IMR-90 (cell line): Measurements from ENCODE around the gene SSBP3. TPM values are rescaled to one million over a fixed set of nuclear protein-coding genes. Genes with fewer than 3 reads are reported as not detected.

Experiments used
- ATAC-seq: fragments of 200-7000 bp; cut with Tn5 transposase; 2 replicates; pipeline ENCODE4 v1.9.1; 2020; ENCODE audit warnings: low read depth, mild to moderate bottlenecking, moderate library complexity
- BruUV-seq: library from RNA; stranded (reverse); fragments of 400-500 nt; replicated peaks from 2 replicates; lab custom pipeline; 2021; lab: Mats Ljungman, UMichigan
- CTCF ChIA-PET: fragments of 300-600 bp; formaldehyde crosslinking; extraction: SDS; loops from one replicate; lab custom pipeline; 2021; ENCODE audit warnings: antibody characterized with exemption; lab: Yijun Ruan, JAX
- POLR2A ChIA-PET: fragments of 300-600 bp; sonication (Branson Sonifier 250); formaldehyde crosslinking; loops from one replicate; lab custom pipeline; 2022; ENCODE audit warnings: antibody characterized with exemption; ENCODE audit not compliant: unreplicated experiment; lab: Charles Lee
- DNase-seq: peaks from one replicate; pipeline ENCODE4 v3.0.0; 2013
- H2AFZ ChIP-seq: replicated peaks from 2 replicates; pipeline ENCODE3; 2013; ENCODE audit warnings: low read length, mild to moderate bottlenecking; ENCODE audit not compliant: poor library complexity
- H2AK5ac ChIP-seq: 2 replicates; pipeline ENCODE4 v1.6.1; 2013; ENCODE audit warnings: low read depth, low read length, inconsistent platforms
- H2AK9ac ChIP-seq: replicated peaks from 2 replicates; pipeline ENCODE3; 2013; ENCODE audit warnings: mild to moderate bottlenecking, low read depth, low read length, moderate library complexity; ENCODE audit not compliant: poor library complexity
- H2BK120ac ChIP-seq: 2 replicates; pipeline ENCODE4 v1.6.1; 2013; ENCODE audit warnings: low read depth, low read length, inconsistent platforms
- H2BK15ac ChIP-seq: 3 replicates; pipeline ENCODE4 v1.6.1; 2013; ENCODE audit warnings: low read depth, low read length, inconsistent platforms
- H2BK20ac ChIP-seq: 2 replicates; pipeline ENCODE4 v1.6.1; 2013; ENCODE audit warnings: low read depth, mild to moderate bottlenecking, inconsistent platforms, low read length, moderate library complexity
- H2BK5ac ChIP-seq: 2 replicates; pipeline ENCODE4 v1.6.1; 2013; ENCODE audit warnings: mild to moderate bottlenecking, low read depth, low read length, inconsistent platforms; ENCODE audit not compliant: poor library complexity, severe bottlenecking
- H3K14ac ChIP-seq: replicated peaks from 2 replicates; pipeline ENCODE4 v1.6.1; 2013; ENCODE audit warnings: low read depth, low read length, inconsistent platforms
- H3K18ac ChIP-seq: 2 replicates; pipeline ENCODE4 v1.6.1; 2013; ENCODE audit warnings: low read depth, low read length, control low read depth
- H3K23ac ChIP-seq: 2 replicates; pipeline ENCODE4 v1.6.1; 2013; ENCODE audit warnings: low read depth, low read length, inconsistent platforms
- H3K27ac ChIP-seq: 2 replicates; pipeline ENCODE4 v1.5.1; 2013; ENCODE audit warnings: mild to moderate bottlenecking, control low read depth, low read length; ENCODE audit not compliant: insufficient read depth
- H3K27me3 ChIP-seq: 2 replicates; pipeline ENCODE4 v1.6.1; 2013; ENCODE audit warnings: low read length; ENCODE audit not compliant: control insufficient read depth, insufficient read depth
- H3K36me3 ChIP-seq: 2 replicates; pipeline ENCODE4 v1.6.1; 2013; ENCODE audit warnings: low read length, mixed read lengths; ENCODE audit not compliant: control insufficient read depth, insufficient read depth
- H3K4ac ChIP-seq: 2 replicates; pipeline ENCODE4 v1.6.1; 2013; ENCODE audit warnings: low read depth, low read length, inconsistent platforms
- H3K4me1 ChIP-seq: 2 replicates; pipeline ENCODE4 v1.6.1; 2013; ENCODE audit warnings: low read length, mixed read lengths; ENCODE audit not compliant: control insufficient read depth, insufficient read depth
- H3K4me2 ChIP-seq: 2 replicates; pipeline ENCODE4 v1.6.1; 2013; ENCODE audit warnings: low read depth, mild to moderate bottlenecking, control low read depth, low read length, moderate library complexity
- H3K4me3 ChIP-seq: 2 replicates; pipeline ENCODE4 v1.5.1; 2013; ENCODE audit warnings: low read depth, mild to moderate bottlenecking, control low read depth, low read length, moderate library complexity; ENCODE audit not compliant: insufficient read depth
- H3K56ac ChIP-seq: 2 replicates; pipeline ENCODE4 v1.6.1; 2013; ENCODE audit warnings: low read length, inconsistent platforms; ENCODE audit not compliant: insufficient read depth; ENCODE audit errors: extremely low read depth
- H3K79me1 ChIP-seq, 2 experiments: 2 replicates each; pipeline ENCODE4 v1.6.1; 2013; ENCODE audit warnings: low read length in 2 of 2, inconsistent platforms in 1 of 2, low read depth in 1 of 2
- H3K9ac ChIP-seq: 2 replicates; pipeline ENCODE4 v1.6.1; 2013; ENCODE audit warnings: low read depth, low read length, control low read depth
- H3K9me1 ChIP-seq: 2 replicates; pipeline ENCODE4 v1.6.1; 2013; ENCODE audit warnings: low read length, inconsistent platforms; ENCODE audit not compliant: insufficient read depth
- H3K9me3 ChIP-seq: 2 replicates; pipeline ENCODE4 v1.6.1; 2013; ENCODE audit warnings: low read length; ENCODE audit not compliant: control insufficient read depth, insufficient read depth
- H4K20me1 ChIP-seq: 2 replicates; pipeline ENCODE4 v1.6.1; 2013; ENCODE audit warnings: low read length, inconsistent platforms; ENCODE audit not compliant: insufficient read depth
- H4K5ac ChIP-seq: 2 replicates; pipeline ENCODE4 v1.6.1; 2013; ENCODE audit warnings: mild to moderate bottlenecking, low read depth, low read length, control low read depth
- H4K8ac ChIP-seq, 2 experiments: 2 replicates each; pipeline ENCODE4 v1.6.1; 2013; ENCODE audit warnings: low read depth in 2 of 2, low read length in 2 of 2, control low read depth in 1 of 2, inconsistent platforms in 1 of 2
- H4K91ac ChIP-seq: 2 replicates; pipeline ENCODE4 v1.6.1; 2013; ENCODE audit warnings: low read depth, low read length, inconsistent platforms; ENCODE audit not compliant: insufficient read depth
- MAZ ChIP-seq: IDR thresholded peaks from 2 replicates; pipeline ENCODE4 v1.6.1; 2012; ENCODE audit warnings: low read depth, mild to moderate bottlenecking, low read length, improper control_type of control experiment, moderate library complexity, borderline replicate concordance
- NFE2L2 ChIP-seq: fragments of 150-350 bp; IDR thresholded peaks from 2 replicates; pipeline ENCODE4 v1.6.1; 2016; ENCODE audit warnings: low read depth, mild to moderate bottlenecking, low read length
- WGBS, 2 experiments: methylation state at CpG; one replicate each; pipeline versions ENCODE4 v1.1.5 to v1.1.7; 2013; ENCODE audit warnings: missing lambda C conversion rate in 2 of 2; ENCODE audit not compliant: insufficient read length in 1 of 2; ENCODE audit errors: extremely low coverage in 2 of 2; 5-methylcytosine and 5-hydroxymethylcytosine counted together
- dilution Hi-C: fragments of 300-500 bp; cut with HindIII; formaldehyde crosslinking; loops from one replicate; pipeline ENCODE4 v1.14.3; 2018; ENCODE audit warnings: low sequenced_read_pairs; ENCODE audit not compliant: unreplicated experiment
- in situ Hi-C: fragments of 300-500 bp; cut with MboI; formaldehyde crosslinking; loops from 3 replicates; pipeline ENCODE4 v1.14.3; 2019; ENCODE audit warnings: low sequenced_read_pairs, inconsistent platforms, mixed read lengths
- intact Hi-C: fragments of 100-400 bp; cut with micrococcal nuclease; formaldehyde crosslinking; loops from 2 replicates; pipeline ENCODE4 v1.10.0; 2022
- polyA plus RNA-seq, 3 experiments: library from polyadenylated mRNA; depleted of rRNA; stranded (reverse); fragments of >200 nt; gene quantifications; 2 replicates each; pipeline ENCODE4 v1.2.3, GENCODE V29; 2012; ENCODE audit warnings: low replicate concordance in 1 of 3
- total RNA-seq: library from RNA; depleted of rRNA; stranded (reverse); fragments of >200 nt; gene quantifications from 2 replicates; pipeline ENCODE4 v1.2.3, GENCODE V29; 2012

The SSBP3 gene
- total and polyA plus RNA-seq, 2 of the 4 experiments (the other 2 are of a cell fraction), result 10.9 to 39.6 TPM

DNA sequence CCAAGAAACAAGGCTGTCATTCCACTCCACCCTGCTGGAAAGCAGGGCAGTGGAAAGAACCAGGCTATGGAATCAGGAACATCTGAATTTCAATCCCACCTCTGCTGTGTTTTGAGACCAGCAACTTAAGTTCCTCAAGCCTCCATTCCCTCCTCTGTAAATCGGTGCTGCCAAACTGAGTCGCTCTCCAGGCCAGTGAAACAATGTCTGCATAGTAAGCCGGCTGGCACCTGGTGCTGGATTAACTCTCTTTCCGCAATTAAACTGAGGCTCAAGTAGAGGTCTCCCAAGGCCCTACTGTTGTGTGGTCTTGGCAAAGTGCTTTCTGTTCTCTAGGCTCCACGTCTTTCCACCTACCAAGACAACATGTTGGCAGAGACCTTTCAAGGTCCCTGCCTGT is 65.3 kb downstream of the SSBP3 start:
- Histone ChIP-seq H3K9me1 (peaks cover 18% of the 10 kb centered on the region), H3K23ac (no peak overlapping the region), H2BK5ac (no peak overlapping the region), H4K91ac (no peak overlapping the region), H3K56ac (no peak overlapping the region), H3K14ac (no peak overlapping the region), H2BK120ac (no peak overlapping the region), H2AK5ac (no peak overlapping the region), H3K4ac (no peak overlapping the region; the same call in 1 of the 2 replicates), H3K9ac (no peak overlapping the region), H3K4me2 (no peak overlapping the region), H3K18ac (no peak overlapping the region), H2AFZ (no peak overlapping the region), H4K8ac (no peak overlapping the region), H2BK20ac (no peak overlapping the region), H3K79me1 (peaks cover 46 to 75% of the 10 kb centered on the region in 2 experiments), H3K4me3 (no peak overlapping the region), H4K20me1 (peaks cover 4% of the 10 kb centered on the region; the same call in 1 of the 2 replicates), H2BK15ac (no peak overlapping the region), H2AK9ac (no peak overlapping the region), H4K5ac (no peak overlapping the region), H3K27ac (no peak overlapping the region), H3K27me3 (no peaks in the 10 kb centered on the region), H3K4me1 (peaks cover 22% of the 10 kb centered on the region), H3K9me3 (no peaks in the 10 kb centered on the region), H3K36me3 (peaks cover 7% of the 10 kb centered on the region)
- ChIA-PET CTCF (no interaction called here), POLR2A (no interaction called here)
- WGBS, 2 experiments, result no CpG with 5 or more reads among the region's 5 CpGs
- no TSS peak for BruUV-seq
- ATAC-seq, result no peak
- no peak for DNase-seq
- dilution Hi-C loops (no loop called here), intact Hi-C loops (no loop called here), in situ Hi-C loops (no loop called here)
- TF ChIP-seq MAZ (no peak), NFE2L2 (no peak)
